ENCODE measurements around the gene IVD. TPM values are rescaled to one million over a fixed set of nuclear protein-coding genes. Genes with fewer than 3 reads are reported as not detected.

Gene IVD
- total and polyA plus RNA-seq, 8 donors = 23.8 to 41.3 (median 30.1) TPM

DNA sequence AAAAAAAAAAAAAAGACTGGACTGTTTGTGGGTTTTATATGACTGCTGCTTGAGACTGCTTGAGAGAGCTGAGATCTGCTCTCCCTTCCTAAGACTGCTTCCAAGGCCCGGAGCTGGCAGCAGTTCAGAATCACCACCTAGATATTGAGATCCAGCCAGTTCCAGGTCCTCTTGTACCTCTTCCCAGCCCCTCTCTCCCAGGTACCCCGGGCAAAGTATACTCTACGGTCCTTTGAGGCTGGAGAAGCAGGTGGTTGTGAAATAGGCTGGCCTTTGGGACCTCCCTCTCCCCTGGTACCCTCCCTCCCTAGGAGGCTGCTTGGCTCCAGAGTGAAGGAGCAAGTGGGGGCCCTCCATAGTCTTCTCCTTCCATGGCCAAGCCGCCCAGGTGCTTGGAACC, 22.6 kb downstream of the IVD start:
- H3K4me3 ChIP-seq = no peak overlapping the region
- no peak for ATAC-seq
- no peak for DNase-seq
- TF ChIP-seq, protein P1, sequence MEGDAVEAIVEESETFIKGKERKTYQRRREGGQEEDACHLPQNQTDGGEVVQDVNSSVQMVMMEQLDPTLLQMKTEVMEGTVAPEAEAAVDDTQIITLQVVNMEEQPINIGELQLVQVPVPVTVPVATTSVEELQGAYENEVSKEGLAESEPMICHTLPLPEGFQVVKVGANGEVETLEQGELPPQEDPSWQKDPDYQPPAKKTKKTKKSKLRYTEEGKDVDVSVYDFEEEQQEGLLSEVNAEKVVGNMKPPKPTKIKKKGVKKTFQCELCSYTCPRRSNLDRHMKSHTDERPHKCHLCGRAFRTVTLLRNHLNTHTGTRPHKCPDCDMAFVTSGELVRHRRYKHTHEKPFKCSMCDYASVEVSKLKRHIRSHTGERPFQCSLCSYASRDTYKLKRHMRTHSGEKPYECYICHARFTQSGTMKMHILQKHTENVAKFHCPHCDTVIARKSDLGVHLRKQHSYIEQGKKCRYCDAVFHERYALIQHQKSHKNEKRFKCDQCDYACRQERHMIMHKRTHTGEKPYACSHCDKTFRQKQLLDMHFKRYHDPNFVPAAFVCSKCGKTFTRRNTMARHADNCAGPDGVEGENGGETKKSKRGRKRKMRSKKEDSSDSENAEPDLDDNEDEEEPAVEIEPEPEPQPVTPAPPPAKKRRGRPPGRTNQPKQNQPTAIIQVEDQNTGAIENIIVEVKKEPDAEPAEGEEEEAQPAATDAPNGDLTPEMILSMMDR (IDR thresholded peaks at IDR 0.05) = no peak
- intact Hi-C loops (cut with DNase I) = loop anchor here in 2 of 3 donors (5.0 to 10.0 kb wide), 3 partner anchors 83 to 151 kb away; partner anchors contain the start of genes ANKRD63 (in 1 of the 2) and CCDC9B (in 1 of the 2)
- WGBS, 2 donors = 56 to 62% methylated on average over 4 of the region's 4 CpGs
- H3K27me3 ChIP-seq = no peaks in the 10 kb centered on the region
- H3K4me1 ChIP-seq = peaks cover 0 to 5% (median 0%) of the 10 kb centered on the region in 3 donors
- no peak overlapping the region for H3K27ac ChIP-seq
- no peaks in the 10 kb centered on the region for H3K36me3 ChIP-seq
- no peak for FAIRE-seq
- no peaks in the 10 kb centered on the region for H3K9me3 ChIP-seq

DNA sequence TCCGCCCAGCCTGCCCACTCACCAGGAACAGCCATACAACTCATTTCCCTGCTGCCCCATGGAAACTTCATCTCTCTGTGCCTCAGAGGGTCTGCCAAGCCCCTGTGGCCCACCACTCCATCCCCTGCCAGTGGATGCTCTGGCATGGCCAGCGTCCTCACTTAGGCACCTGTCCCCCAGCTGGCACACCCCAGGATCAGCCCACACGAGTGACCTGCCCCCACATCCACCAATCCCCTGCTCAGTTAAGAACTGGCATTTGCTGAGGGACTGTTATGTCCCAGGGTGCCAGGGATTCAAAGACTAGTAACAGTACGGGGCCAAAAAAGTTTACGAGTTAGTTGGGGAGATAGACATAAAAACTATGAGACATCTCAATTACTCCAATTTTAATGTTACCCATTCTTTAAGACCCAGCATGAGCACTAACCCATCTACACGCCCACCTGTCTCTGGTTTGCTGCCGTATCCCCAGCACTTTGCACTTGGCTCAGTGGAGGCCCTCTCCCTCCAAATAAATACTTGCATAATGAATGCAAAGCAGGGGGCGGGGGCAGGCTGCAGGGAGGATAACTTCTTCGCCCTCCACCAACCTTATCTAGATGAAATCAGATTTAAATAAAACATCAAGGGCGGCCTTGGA, 23.6 kb downstream of the IVD start:
- Histone ChIP-seq H3K36me3 (no peaks in the 10 kb centered on the region), H3K9me3 (no peaks in the 10 kb centered on the region), H3K27me3 (no peaks in the 10 kb centered on the region), H3K4me3 (no peak overlapping the region), H3K4me1 (peaks cover 0 to 5% (median 0%) of the 10 kb centered on the region in 3 donors), H3K27ac (no peak overlapping the region)
- no peak for FAIRE-seq
- DNase-seq = no peak
- no peak for ATAC-seq
- TF ChIP-seq, protein P1 (IDR thresholded peaks at IDR 0.05) = no peak
- intact Hi-C loops (cut with DNase I) = loop anchor here in 2 of 3 donors (5.0 to 10.0 kb wide), 3 partner anchors 84 to 152 kb away; partner anchors contain the start of genes ANKRD63 (in 1 of the 2) and CCDC9B (in 1 of the 2)
- 74 to 82% methylated on average over 10 of the region's 10 CpGs for WGBS, 2 donors

DNA sequence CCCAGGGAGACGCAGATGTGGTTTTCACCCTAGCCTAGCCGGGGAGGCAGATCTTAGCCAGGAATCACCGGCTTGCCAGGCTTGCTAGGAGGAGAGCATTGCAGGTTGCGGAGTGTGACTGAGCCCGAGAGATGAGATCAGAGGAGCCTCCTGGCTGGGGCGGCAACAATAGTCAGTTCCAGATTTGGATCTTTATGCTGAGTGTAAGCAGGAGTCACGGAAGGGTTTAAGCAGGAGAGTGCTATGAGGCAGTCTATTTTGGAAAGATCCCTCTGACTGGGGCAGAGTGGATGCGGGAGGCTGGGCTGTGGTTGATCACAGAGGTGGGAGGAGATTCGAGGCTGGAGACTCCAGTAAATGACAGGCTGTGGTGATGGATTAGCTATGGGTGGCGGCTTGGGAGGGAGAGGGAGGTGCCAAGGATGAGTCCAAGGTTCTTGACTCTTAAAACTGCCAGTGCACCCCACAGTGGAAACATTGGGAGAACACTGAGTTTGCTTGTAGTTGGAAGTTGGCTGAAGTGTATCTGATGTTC, 24.7 kb downstream of the IVD start:
- no peaks in the 10 kb centered on the region for H3K9me3 ChIP-seq
- 76 to 78% methylated on average over 10 of the region's 10 CpGs for WGBS, 2 donors
- no peak overlapping the region for H3K4me3 ChIP-seq
- no peaks in the 10 kb centered on the region for H3K27me3 ChIP-seq
- DNase-seq (no peak), FAIRE-seq (no peak), ATAC-seq (peak in 1 of 4 donors; percentile 29)
- intact Hi-C loops (cut with DNase I) = no loop called here
- no peaks in the 10 kb centered on the region for H3K36me3 ChIP-seq
- TF ChIP-seq, protein P1 (IDR thresholded peaks at IDR 0.05) = no peak
- H3K4me1 ChIP-seq = peaks cover 0 to 5% (median 0%) of the 10 kb centered on the region in 3 donors
- no peak overlapping the region for H3K27ac ChIP-seq

DNA sequence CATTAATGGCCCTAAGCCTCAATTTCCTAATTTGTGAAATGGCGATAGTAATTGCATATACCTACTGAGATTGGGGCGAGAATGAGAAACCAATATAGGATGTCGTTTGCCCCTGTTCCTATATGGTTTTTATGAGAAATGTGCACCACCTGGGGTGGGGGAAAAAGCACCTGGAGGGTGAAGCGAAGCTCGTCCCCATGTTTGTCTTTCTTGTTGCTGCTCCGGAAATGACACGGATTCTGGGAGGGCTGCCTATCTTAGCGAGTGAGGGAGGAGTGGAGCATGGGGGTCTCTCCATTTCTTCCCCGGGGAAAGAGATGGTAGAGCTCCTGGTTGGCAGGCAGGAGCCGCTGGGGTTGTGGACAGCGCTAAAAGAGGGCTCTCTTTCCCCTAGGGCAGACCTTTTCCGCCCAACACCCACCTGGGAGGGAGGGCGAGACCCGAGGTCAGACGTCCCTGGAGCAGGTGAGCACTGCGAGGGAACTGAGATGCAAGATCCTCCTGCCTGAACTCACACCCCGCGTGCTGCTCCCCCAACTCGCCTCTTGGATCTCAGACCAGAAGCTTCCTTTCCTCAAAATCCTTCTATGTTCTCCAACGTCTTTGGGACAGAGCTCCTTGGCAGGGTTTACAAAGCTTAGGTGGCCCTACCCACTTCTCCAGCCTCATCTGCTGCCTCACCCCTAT, 29.6 kb downstream of the IVD start:
- H3K4me3 ChIP-seq = no peak overlapping the region
- no peak overlapping the region for H3K27ac ChIP-seq
- TF ChIP-seq, protein P1 (IDR thresholded peaks at IDR 0.05) = no peak

More for the DNA sequence above, 29.6 kb downstream of the IVD start:
- DNase-seq = no peak
- H3K4me1 ChIP-seq = peaks cover 4 to 20% (median 7%) of the 10 kb centered on the region in 3 donors
- no peak for ATAC-seq
- FAIRE-seq = no peak
- no peaks in the 10 kb centered on the region for H3K9me3 ChIP-seq
- WGBS, 2 donors = 77 to 80% methylated on average over 20 of the region's 20 CpGs
- no peaks in the 10 kb centered on the region for H3K36me3 ChIP-seq
- intact Hi-C loops (cut with DNase I) = no loop called here
- H3K27me3 ChIP-seq = no peaks in the 10 kb centered on the region

All from pancreas (tissue), 10 donors.